Effector memory CD4-positive, alpha-beta T cell (primary cell): ENCODE data around the gene TBC1D5.
"Not testable (repeated sequence)": the region's sequence is repeated elsewhere in the genome, so short reads cannot be mapped to it uniquely, and the experiment has no call there.

Experiments
- DNase-seq, 3 donors: peaks; one replicate each; pipeline ENCODE4 v3.0.0-alpha.2; 2020
- H3K27ac ChIP-seq: 2 replicates; pipeline ENCODE4 v1.7.0; 2013; ENCODE audit warnings: mild to moderate bottlenecking, low read length, moderate library complexity; ENCODE audit not compliant: insufficient read depth, poor library complexity, severe bottlenecking
- H3K27me3 ChIP-seq: replicated peaks from 2 replicates; pipeline ENCODE4 v1.7.0; 2013; ENCODE audit warnings: mild to moderate bottlenecking, low read length; ENCODE audit not compliant: insufficient read depth, control insufficient read depth, poor library complexity, severe bottlenecking
- H3K36me3 ChIP-seq: 2 replicates; pipeline ENCODE4 v1.7.0; 2013; ENCODE audit warnings: mild to moderate bottlenecking, low read length, moderate library complexity; ENCODE audit not compliant: control insufficient read depth, insufficient read depth
- H3K4me1 ChIP-seq: 2 replicates; pipeline ENCODE4 v1.7.0; 2013; ENCODE audit warnings: low read length, mild to moderate bottlenecking; ENCODE audit not compliant: control insufficient read depth, insufficient read depth, poor library complexity, severe bottlenecking
- H3K4me3 ChIP-seq: 2 replicates; pipeline ENCODE4 v1.7.0; 2013; ENCODE audit warnings: low read length, low read depth, mild to moderate bottlenecking; ENCODE audit not compliant: insufficient read depth, poor library complexity, severe bottlenecking
- H3K9me3 ChIP-seq: 2 replicates; pipeline ENCODE4 v1.7.0; 2013; ENCODE audit warnings: mild to moderate bottlenecking, low read length, moderate library complexity; ENCODE audit not compliant: control insufficient read depth

Gene TBC1D5

DNA sequence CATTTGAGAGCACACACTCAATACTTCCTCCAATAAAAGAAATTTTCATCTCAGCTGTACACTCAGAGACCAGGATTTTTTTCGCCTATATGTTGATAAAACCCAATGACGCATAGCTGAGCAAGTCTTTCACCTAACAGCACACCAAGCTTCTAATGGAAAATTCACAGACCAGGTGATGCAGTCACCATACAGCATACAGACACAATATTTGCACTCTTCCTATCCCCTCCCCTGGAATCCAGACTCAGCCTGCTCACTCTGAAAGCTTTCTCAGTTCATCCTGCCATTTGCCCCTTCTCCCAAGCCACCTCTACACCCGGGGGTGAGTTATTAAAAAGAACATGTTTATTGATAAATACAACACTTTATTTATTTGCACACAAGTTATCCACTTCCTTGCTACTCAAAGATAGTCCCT is 1.7 kb downstream of the TBC1D5 start:
- peaks cover 4% of the 10 kb centered on the region for H3K4me1 ChIP-seq
- no peaks in the 10 kb centered on the region for H3K36me3 ChIP-seq
- H3K9me3 ChIP-seq, result no peaks in the 10 kb centered on the region
- DNase-seq, result no peak
- peak overlapping the region; percentile 93 for H3K4me3 ChIP-seq
- H3K27me3 ChIP-seq, result no peaks in the 10 kb centered on the region
- H3K27ac ChIP-seq, result no peak overlapping the region

GRCh38 chr3:17738921-17739320 is 3.5 kb downstream of the TBC1D5 start:
- Histone ChIP-seq H3K4me1 (peaks cover 4% of the 10 kb centered on the region), H3K27me3 (no peaks in the 10 kb centered on the region), H3K9me3 (no peaks in the 10 kb centered on the region), H3K4me3 (no peak overlapping the region), H3K36me3 (no peaks in the 10 kb centered on the region), H3K27ac (no peak overlapping the region)
- no peak for DNase-seq

DNA sequence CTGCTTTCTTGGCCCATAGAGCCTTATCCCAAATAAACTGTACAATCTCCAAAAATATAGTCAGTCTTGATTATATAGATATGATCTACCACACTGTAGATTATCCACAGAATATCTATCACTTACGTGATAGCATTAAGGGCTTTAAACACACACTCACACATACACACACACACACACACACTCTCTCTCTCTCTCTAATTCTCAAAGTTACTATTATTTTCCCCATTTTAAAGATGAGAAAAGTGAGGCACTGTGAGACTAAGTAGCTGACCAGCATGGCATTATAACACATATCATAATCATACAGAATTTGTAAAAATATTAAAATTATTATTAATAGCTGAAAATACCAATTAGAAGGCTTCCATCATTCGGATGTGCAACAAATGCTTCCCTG is 4.2 kb downstream of the TBC1D5 start:
- Histone ChIP-seq H3K27me3 (no peaks in the 10 kb centered on the region), H3K27ac (no peak overlapping the region), H3K36me3 (no peaks in the 10 kb centered on the region), H3K4me3 (no peak overlapping the region), H3K9me3 (no peaks in the 10 kb centered on the region), H3K4me1 (peaks cover 4% of the 10 kb centered on the region)
- no peak for DNase-seq

GRCh38 chr3:17737591-17737990 is 4.8 kb downstream of the TBC1D5 start:
- no peaks in the 10 kb centered on the region for H3K27me3 ChIP-seq
- H3K27ac ChIP-seq, result no peak overlapping the region
- H3K4me3 ChIP-seq, result no peak overlapping the region
- no peak for DNase-seq
- H3K4me1 ChIP-seq, result no peaks in the 10 kb centered on the region
- H3K36me3 ChIP-seq, result no peaks in the 10 kb centered on the region
- no peaks in the 10 kb centered on the region for H3K9me3 ChIP-seq

- not testable (repeated sequence) for H3K9me3 ChIP-seq, H3K4me1 ChIP-seq, H3K27me3 ChIP-seq, H3K36me3 ChIP-seq, DNase-seq, H3K27ac ChIP-seq, H3K4me3 ChIP-seq
Observed at GRCh38 chr3:17735362-17735761, 7.1 kb downstream of the TBC1D5 start.

DNA sequence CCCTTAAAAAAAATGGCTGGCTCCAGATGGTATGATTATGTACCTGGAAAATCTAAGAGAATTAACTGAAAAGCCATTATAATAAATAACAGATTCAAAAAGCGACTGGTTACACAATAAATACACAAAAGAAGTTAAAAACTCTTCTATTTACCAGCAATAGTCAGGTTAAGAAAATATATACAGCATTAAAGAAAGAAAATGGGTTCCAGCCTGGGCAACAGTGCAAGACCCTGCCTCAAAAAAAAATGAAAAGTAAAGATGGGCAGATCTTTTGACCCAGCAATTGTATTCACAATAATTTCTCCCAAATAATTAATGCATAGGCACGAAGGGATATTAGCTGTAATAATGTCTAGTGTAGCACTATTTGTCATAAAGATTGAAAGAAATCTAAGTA is 8.7 kb downstream of the TBC1D5 start:
- no peak for DNase-seq
- H3K9me3 ChIP-seq, result no peaks in the 10 kb centered on the region
- no peaks in the 10 kb centered on the region for H3K27me3 ChIP-seq
- no peaks in the 10 kb centered on the region for H3K4me1 ChIP-seq
- no peaks in the 10 kb centered on the region for H3K36me3 ChIP-seq
- no peak overlapping the region for H3K4me3 ChIP-seq
- no peak overlapping the region for H3K27ac ChIP-seq

DNA sequence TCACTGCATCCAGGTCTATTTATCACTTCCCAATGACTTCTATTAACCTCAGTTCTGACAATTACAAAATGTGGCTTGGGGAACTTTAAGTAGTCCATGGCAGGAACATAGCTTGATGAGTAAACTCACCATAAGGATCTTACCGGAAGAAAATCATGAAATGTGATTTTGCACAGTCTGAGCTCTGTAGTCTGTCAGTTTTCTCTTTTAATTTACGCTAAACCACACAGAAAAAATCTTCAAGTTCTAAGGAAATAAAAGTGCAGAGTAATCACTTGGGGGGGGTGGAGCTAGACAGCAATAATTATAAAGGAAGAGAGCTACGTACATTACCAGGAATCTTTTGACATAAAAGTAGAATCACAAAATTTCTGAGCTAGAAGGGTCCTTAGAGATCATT is 9.2 kb downstream of the TBC1D5 start:
- Histone ChIP-seq H3K36me3 (no peaks in the 10 kb centered on the region), H3K9me3 (no peaks in the 10 kb centered on the region), H3K27ac (no peak overlapping the region), H3K4me1 (no peaks in the 10 kb centered on the region), H3K4me3 (no peak overlapping the region), H3K27me3 (no peaks in the 10 kb centered on the region)
- no peak for DNase-seq

DNA sequence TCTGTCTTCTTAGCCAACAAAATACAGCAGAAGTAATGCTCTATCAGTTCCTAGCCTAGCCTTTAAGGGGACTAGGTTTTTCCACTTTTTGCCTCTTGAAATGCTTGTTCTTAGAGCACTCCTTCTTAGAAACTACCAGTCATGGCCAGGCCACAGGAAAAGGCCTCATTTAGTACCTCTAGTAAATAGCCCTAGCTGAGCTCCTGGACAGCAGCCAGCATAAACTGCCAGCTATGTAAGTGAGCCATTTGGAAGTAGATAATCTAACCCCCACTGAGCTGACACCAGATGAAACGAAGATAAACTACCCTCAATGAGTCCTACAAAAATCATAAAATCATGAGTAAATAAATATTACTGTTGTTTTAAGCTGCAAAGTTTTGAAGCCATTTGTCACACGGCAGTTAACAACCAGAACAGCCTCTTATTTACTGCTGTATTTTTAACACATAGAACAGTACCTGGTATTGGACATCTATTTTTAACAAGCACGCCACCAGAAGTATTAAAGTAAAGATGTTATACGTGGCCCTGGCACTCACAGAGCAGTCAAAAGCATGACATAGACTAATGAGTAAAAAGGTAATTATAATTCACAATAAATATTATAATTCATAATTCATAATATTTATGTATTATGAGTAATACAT is 12.0 kb downstream of the TBC1D5 start:
- DNase-seq, result no peak
- Histone ChIP-seq H3K27ac (no peak overlapping the region), H3K9me3 (no peaks in the 10 kb centered on the region), H3K27me3 (no peaks in the 10 kb centered on the region), H3K4me3 (no peak overlapping the region), H3K4me1 (no peaks in the 10 kb centered on the region), H3K36me3 (peaks cover 4% of the 10 kb centered on the region)

GRCh38 chr3:17726313-17726712 is 16.1 kb downstream of the TBC1D5 start:
- Histone ChIP-seq H3K4me3 (no peak overlapping the region), H3K36me3 (peaks cover 4% of the 10 kb centered on the region), H3K27ac (no peak overlapping the region), H3K27me3 (no peaks in the 10 kb centered on the region), H3K9me3 (no peaks in the 10 kb centered on the region), H3K4me1 (no peaks in the 10 kb centered on the region)
- DNase-seq, result no peak

DNA sequence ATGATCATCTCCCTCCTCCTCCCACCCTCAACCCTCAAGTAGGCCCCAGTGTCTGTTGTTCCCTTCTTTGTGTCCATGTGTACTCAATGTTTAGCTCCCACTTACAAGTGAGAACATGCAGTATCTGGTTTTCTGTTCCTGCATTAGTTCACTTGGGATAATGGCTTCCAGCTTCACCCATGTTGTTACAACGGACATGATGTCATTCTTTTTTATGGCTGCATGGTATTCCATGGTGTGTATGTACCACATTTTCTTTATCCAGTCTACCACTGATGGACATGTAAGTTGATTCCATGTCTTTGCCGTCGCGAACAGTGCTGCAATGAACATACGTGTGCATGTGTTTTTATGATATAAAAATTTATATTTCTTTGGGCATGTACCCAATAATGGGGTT is 16.6 kb downstream of the TBC1D5 start:
- DNase-seq, H3K36me3 ChIP-seq, H3K27me3 ChIP-seq, H3K27ac ChIP-seq, H3K9me3 ChIP-seq, H3K4me1 ChIP-seq, H3K4me3 ChIP-seq: not testable (repeated sequence)
